HL-60 (cell line): ENCODE results near the gene TSHZ2.

ENCODE experiments used
- GABPA ChIP-seq: IDR thresholded peaks from 2 replicates; pipeline ENCODE4 v1.6.1; 2012; ENCODE audit warnings: low read depth
- POLR2AphosphoS5 ChIP-seq: IDR thresholded peaks from 2 replicates; pipeline ENCODE4 v1.6.1; 2012; ENCODE audit warnings: low read depth
- TF ChIP-seq, protein P1 (sequence below): IDR thresholded peaks from one replicate; pipeline ENCODE4 v1.5.1; 2011; ENCODE audit warnings: low read length, control low read depth, inconsistent platforms; ENCODE audit not compliant: insufficient read depth
- TF ChIP-seq, protein P2 (sequence below): IDR thresholded peaks from 2 replicates; pipeline ENCODE4 v1.6.1; 2012; ENCODE audit warnings: low read depth; ENCODE audit not compliant: insufficient replicate concordance

DNA sequence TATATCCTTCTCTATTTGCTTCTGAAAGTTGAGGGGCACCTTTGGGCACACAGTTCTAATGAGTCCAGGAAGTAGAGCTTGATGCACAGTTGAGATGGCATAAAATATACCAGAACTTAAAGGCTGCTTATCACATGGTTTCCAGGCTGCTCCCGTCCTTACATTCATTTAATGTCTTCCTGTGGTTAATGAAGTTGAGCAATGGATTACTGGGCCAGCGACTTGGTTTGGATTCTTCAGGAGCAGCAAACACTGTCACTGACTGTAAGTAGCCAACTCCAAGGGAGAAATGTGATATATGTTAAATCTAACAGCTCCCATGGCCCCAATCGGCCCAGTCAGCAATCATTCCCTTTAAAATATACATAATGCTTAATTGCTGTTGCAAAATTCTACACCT is 9.0 kb upstream of the TSHZ2 start:
- TF ChIP-seq, protein P1, sequence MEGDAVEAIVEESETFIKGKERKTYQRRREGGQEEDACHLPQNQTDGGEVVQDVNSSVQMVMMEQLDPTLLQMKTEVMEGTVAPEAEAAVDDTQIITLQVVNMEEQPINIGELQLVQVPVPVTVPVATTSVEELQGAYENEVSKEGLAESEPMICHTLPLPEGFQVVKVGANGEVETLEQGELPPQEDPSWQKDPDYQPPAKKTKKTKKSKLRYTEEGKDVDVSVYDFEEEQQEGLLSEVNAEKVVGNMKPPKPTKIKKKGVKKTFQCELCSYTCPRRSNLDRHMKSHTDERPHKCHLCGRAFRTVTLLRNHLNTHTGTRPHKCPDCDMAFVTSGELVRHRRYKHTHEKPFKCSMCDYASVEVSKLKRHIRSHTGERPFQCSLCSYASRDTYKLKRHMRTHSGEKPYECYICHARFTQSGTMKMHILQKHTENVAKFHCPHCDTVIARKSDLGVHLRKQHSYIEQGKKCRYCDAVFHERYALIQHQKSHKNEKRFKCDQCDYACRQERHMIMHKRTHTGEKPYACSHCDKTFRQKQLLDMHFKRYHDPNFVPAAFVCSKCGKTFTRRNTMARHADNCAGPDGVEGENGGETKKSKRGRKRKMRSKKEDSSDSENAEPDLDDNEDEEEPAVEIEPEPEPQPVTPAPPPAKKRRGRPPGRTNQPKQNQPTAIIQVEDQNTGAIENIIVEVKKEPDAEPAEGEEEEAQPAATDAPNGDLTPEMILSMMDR, result no peak
- no peak for TF ChIP-seq POLR2AphosphoS5
- TF ChIP-seq, protein P2, sequence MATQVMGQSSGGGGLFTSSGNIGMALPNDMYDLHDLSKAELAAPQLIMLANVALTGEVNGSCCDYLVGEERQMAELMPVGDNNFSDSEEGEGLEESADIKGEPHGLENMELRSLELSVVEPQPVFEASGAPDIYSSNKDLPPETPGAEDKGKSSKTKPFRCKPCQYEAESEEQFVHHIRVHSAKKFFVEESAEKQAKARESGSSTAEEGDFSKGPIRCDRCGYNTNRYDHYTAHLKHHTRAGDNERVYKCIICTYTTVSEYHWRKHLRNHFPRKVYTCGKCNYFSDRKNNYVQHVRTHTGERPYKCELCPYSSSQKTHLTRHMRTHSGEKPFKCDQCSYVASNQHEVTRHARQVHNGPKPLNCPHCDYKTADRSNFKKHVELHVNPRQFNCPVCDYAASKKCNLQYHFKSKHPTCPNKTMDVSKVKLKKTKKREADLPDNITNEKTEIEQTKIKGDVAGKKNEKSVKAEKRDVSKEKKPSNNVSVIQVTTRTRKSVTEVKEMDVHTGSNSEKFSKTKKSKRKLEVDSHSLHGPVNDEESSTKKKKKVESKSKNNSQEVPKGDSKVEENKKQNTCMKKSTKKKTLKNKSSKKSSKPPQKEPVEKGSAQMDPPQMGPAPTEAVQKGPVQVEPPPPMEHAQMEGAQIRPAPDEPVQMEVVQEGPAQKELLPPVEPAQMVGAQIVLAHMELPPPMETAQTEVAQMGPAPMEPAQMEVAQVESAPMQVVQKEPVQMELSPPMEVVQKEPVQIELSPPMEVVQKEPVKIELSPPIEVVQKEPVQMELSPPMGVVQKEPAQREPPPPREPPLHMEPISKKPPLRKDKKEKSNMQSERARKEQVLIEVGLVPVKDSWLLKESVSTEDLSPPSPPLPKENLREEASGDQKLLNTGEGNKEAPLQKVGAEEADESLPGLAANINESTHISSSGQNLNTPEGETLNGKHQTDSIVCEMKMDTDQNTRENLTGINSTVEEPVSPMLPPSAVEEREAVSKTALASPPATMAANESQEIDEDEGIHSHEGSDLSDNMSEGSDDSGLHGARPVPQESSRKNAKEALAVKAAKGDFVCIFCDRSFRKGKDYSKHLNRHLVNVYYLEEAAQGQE, result no peak
- no peak for TF ChIP-seq GABPA
